Kidney (tissue), 14 donors: ENCODE results near the gene APOC1. TPM values are rescaled to one million over a fixed set of nuclear protein-coding genes. Genes with fewer than 3 reads are reported as not detected.

Experiments
- DNase-seq, 5 donors: peaks; one replicate each; pipeline ENCODE4 v3.0.0-alpha.2; 2013 to 2020
- FAIRE-seq: peaks from 2 replicates; lab custom pipeline; 2012; peaks lifted over from hg19 to GRCh38; lab: Jason Lieb, UNC
- H3K27ac ChIP-seq, 2 donors: one replicate each; pipeline ENCODE4 v1.7.0; 2013; ENCODE audit warnings: low read depth in 2 of 2, low read length in 2 of 2, inconsistent platforms in 1 of 2
- H3K27me3 ChIP-seq: one replicate; pipeline ENCODE4 v1.7.1; 2013; ENCODE audit warnings: low read length, inconsistent platforms; ENCODE audit not compliant: control insufficient read depth, insufficient read depth
- H3K36me3 ChIP-seq, 3 donors: one replicate each; pipeline versions ENCODE4 v1.7.0 to v1.7.1; 2013; ENCODE audit warnings: low read length in 3 of 3, control low read depth in 1 of 3, inconsistent platforms in 1 of 3; ENCODE audit not compliant: insufficient read depth in 3 of 3, control insufficient read depth in 2 of 3
- H3K4me1 ChIP-seq, 3 donors: one replicate each; pipeline versions ENCODE4 v1.7.0 to v1.7.1; 2013; ENCODE audit warnings: low read length in 3 of 3, inconsistent platforms in 1 of 3, low read depth in 1 of 3; ENCODE audit not compliant: control insufficient read depth in 2 of 3, insufficient read depth in 2 of 3
- H3K4me3 ChIP-seq, 3 donors: one replicate each; pipeline versions ENCODE4 v1.7.0 to v1.8.1; 2013; ENCODE audit warnings: low read length in 3 of 3, control low read depth in 1 of 3, inconsistent platforms in 1 of 3
- H3K9ac ChIP-seq, 3 donors: one replicate each; pipeline versions ENCODE4 v1.7.0 to v1.7.1; 2013; ENCODE audit warnings: low read length in 3 of 3, control low read depth in 1 of 3, inconsistent platforms in 1 of 3
- H3K9me3 ChIP-seq, 3 donors: one replicate each; pipeline versions ENCODE4 v1.7.0 to v1.7.1; 2013; ENCODE audit warnings: low read length in 3 of 3, control low read depth in 1 of 3, inconsistent platforms in 1 of 3; ENCODE audit not compliant: control insufficient read depth in 2 of 3, insufficient read depth in 1 of 3
- intact Hi-C: fragments of 100-400 bp; cut with DNase I; formaldehyde crosslinking; loops from one replicate; pipeline ENCODE4 v1.11.1; 2022
- polyA plus RNA-seq: library from polyadenylated mRNA; stranded (reverse); fragments of 350-450 nt; fragmentation: Illumina TruSeq; extraction: RNeasy Lipid Tissue Mini Kit (QIAGEN cat#74804); gene quantifications from one replicate; pipeline ENCODE4 v1.2.3, GENCODE V29; 2014; ENCODE audit warnings: low read depth, low replicate concordance; ENCODE audit not compliant: insufficient read depth
- total RNA-seq: library from RNA; stranded (reverse); fragmentation: NEBNext Ultra II Directional; extraction: Animal tissue kit (Norgen Biotek cat#: 25700); gene quantifications from one replicate; pipeline ENCODE4 v1.2.1, GENCODE V29; 2021
- TF ChIP-seq, protein P1 (sequence below): IDR thresholded peaks from 3 replicates; pipeline ENCODE4 v1.5.1; 2012; ENCODE audit warnings: mild to moderate bottlenecking, moderate library complexity, borderline replicate concordance; ENCODE audit not compliant: insufficient read depth; ENCODE audit errors: extremely low read depth
- donor health status: control.
- donor health status: control.
- donor health status: control.
- donor health status: control.
- donor health status: control.
- donor health status: DM: yes; HTN: yes; CAD: no.
- donor health status: Normal renal cell carcinoma (clear cell type).

Gene APOC1
- total and polyA plus RNA-seq, 2 donors from 2014 or later, result 11.8 to 16.7 TPM

DNA sequence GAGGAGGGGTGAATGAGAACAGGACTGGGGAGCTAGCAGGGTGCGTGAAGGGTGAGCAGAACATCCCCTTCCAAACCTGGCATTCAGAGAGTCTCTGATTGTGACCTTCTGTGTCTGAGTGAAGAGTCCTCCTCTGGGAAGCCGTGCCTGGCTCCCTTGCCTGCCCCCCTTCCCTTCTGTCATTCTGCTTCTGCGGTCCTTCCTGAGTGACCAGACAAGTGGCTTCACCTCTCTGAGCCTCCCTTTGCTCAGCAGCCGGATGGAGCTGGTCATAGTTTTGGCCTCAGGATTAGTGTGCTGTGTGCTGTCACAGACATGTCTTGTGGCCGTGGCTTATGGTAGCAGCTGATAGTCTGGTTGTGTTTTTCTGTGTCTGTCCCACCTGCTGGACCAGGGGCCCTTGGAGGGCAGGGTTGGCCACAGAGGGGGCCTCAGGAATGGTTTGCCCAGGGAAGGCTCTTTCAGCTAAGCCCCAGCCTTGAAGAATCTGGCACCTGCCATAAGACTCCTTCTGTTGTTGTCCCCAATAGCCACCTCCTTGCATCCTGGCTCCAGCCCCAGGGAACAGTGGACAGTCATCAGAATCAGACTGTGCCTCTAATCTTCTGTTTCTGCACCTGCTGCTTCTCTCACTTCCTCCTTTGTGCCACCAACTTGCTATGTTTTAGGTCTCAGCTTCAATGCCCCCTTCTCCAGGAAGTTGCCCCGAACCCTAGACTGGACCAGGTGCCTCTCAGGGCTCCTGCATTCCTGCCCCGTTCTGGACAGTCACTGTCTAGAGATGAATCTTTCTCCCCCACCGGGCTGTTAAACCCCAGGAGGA lies 46.7 kb downstream of the APOC1 start:
- intact Hi-C loops, result no loop called here
- H3K9me3 ChIP-seq, result no peaks in the 10 kb centered on the region
- no peak for FAIRE-seq
- H3K27me3 ChIP-seq, result no peaks in the 10 kb centered on the region
- DNase-seq, result no peak
- peak overlapping the region in 1 of 3 donors; percentile 40 for H3K9ac ChIP-seq
- peaks cover 0 to 18% (median 12%) of the 10 kb centered on the region in 3 donors for H3K36me3 ChIP-seq
- H3K4me1 ChIP-seq, result peaks cover 0 to 20% (median 15%) of the 10 kb centered on the region in 3 donors
- TF ChIP-seq, protein P1, sequence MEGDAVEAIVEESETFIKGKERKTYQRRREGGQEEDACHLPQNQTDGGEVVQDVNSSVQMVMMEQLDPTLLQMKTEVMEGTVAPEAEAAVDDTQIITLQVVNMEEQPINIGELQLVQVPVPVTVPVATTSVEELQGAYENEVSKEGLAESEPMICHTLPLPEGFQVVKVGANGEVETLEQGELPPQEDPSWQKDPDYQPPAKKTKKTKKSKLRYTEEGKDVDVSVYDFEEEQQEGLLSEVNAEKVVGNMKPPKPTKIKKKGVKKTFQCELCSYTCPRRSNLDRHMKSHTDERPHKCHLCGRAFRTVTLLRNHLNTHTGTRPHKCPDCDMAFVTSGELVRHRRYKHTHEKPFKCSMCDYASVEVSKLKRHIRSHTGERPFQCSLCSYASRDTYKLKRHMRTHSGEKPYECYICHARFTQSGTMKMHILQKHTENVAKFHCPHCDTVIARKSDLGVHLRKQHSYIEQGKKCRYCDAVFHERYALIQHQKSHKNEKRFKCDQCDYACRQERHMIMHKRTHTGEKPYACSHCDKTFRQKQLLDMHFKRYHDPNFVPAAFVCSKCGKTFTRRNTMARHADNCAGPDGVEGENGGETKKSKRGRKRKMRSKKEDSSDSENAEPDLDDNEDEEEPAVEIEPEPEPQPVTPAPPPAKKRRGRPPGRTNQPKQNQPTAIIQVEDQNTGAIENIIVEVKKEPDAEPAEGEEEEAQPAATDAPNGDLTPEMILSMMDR, result no peak
- H3K27ac ChIP-seq, result no peak overlapping the region
- no peak overlapping the region for H3K4me3 ChIP-seq

DNA sequence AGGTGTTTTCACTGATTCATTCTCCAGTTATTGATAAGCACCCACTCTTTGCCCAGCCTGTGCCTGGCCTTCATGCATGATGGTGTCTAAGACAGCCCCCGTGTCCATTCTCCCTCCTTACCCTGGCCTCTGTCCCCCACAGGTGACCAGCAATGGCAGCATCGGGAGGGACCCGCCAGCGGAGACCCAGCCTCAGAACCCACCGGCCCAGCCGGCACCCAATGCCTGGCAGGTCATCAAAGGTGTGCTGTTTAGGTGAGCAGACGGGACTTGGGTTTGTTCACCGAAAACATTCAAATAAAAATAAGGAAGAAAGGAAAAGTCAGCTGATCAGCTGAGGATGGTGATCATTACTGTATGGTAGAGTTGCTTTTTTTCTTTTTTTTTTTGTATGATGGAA lies 47.4 kb downstream of the APOC1 start:
- DNase-seq, result no peak
- peaks cover 0 to 14% (median 11%) of the 10 kb centered on the region in 3 donors for H3K4me1 ChIP-seq
- no peak overlapping the region for H3K9ac ChIP-seq
- peaks cover 0 to 18% (median 12%) of the 10 kb centered on the region in 3 donors for H3K36me3 ChIP-seq
- TF ChIP-seq, protein P1, result no peak
- no peak for FAIRE-seq
- no peaks in the 10 kb centered on the region for H3K9me3 ChIP-seq
- H3K4me3 ChIP-seq, result no peak overlapping the region
- H3K27me3 ChIP-seq, result no peaks in the 10 kb centered on the region
- H3K27ac ChIP-seq, result no peak overlapping the region
- intact Hi-C loops, result no loop called here

DNA sequence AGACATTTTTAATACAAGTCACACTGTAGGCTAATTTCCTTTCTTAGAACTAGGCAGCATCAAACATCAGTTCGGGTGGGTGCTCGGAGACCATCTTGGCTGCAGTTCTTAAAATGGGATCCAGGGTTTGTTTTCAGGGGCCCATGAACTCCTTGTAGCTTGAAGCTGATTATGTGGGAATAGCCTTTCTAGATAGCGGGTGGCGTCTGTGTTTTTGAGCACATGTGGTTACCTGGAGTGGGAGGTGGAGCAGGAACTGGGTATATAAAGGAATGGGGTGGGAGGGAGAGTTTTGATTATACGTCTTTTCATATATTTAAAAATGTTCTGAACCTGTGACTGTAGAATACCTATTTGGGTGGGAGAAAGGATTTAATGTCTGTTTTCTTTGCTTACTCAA lies 53.7 kb downstream of the APOC1 start:
- intact Hi-C loops, result no loop called here
- Histone ChIP-seq H3K4me1 (no peaks in the 10 kb centered on the region), H3K9ac (no peak overlapping the region), H3K4me3 (no peak overlapping the region), H3K27me3 (no peaks in the 10 kb centered on the region), H3K9me3 (no peaks in the 10 kb centered on the region), H3K36me3 (peaks cover 2 to 12% (median 10%) of the 10 kb centered on the region in 3 donors), H3K27ac (no peak overlapping the region)
- FAIRE-seq, result no peak
- TF ChIP-seq, protein P1, result no peak
- peak in 1 of 5 donors; percentile 2 for DNase-seq
